Testis (tissue), 2 donors: Measurements from ENCODE around the gene DHX8.

Experiments
- POLR2A ChIP-seq: fragments of 450-650 bp; IDR thresholded peaks from one replicate; pipeline ENCODE4 v1.6.1; 2017; ENCODE audit warnings: antibody characterized with exemption, mild to moderate bottlenecking, moderate library complexity
- TF ChIP-seq, protein P1 (sequence below), 3 experiments: fragments of 450-650 bp in 2 of 3; fragments of 200-600 bp in 1 of 3; sonication (generic) in 1 of 3; IDR thresholded peaks; one replicate each; pipeline ENCODE4 v1.5.1; 2016 to 2019; ENCODE audit warnings: antibody characterized with exemption in 3 of 3, mild to moderate bottlenecking in 2 of 3, moderate library complexity in 1 of 3

DNA sequence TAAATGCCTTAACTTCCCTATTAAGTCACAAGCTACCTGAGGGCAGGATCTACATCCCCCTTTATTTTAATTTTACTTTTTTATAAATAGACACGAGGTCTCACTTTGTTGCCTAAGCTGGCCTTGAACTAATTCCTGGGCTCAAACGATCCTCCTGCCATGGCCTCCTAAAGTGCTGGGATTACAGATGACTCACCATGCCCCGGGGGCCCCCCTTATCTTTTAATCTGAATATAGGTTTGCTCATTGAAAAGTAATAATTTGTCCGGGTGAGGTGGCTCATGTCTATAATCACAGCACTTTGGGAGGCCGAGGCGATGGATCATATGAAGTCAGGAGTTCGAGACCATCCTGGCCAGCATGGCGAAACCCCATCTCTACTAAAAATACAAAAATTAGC is 48.2 kb downstream of the DHX8 start:
- TF ChIP-seq, protein P1, sequence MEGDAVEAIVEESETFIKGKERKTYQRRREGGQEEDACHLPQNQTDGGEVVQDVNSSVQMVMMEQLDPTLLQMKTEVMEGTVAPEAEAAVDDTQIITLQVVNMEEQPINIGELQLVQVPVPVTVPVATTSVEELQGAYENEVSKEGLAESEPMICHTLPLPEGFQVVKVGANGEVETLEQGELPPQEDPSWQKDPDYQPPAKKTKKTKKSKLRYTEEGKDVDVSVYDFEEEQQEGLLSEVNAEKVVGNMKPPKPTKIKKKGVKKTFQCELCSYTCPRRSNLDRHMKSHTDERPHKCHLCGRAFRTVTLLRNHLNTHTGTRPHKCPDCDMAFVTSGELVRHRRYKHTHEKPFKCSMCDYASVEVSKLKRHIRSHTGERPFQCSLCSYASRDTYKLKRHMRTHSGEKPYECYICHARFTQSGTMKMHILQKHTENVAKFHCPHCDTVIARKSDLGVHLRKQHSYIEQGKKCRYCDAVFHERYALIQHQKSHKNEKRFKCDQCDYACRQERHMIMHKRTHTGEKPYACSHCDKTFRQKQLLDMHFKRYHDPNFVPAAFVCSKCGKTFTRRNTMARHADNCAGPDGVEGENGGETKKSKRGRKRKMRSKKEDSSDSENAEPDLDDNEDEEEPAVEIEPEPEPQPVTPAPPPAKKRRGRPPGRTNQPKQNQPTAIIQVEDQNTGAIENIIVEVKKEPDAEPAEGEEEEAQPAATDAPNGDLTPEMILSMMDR (IDR thresholded peaks at IDR 0.05), result no peak
- no peak for TF ChIP-seq POLR2A
